ENCODE measurements around the gene CDH19. TPM values are rescaled to one million over a fixed set of nuclear protein-coding genes. Genes with fewer than 3 reads are reported as not detected.
"Not testable (repeated sequence)": the region's sequence is repeated elsewhere in the genome, so short reads cannot be mapped to it uniquely, and the experiment has no call there.

CDH19 gene
- polyA plus RNA-seq, 2 donors = 0.73 to 0.79 TPM

GRCh38 chr18:66506178-66506577 is 97.7 kb downstream of the CDH19 start:
- no peaks in the 10 kb centered on the region for H3K36me3 ChIP-seq (ENCODE audit: control insufficient read depth in 2 of 2, insufficient read depth in 2 of 2, low read length in 1 of 2)
- no peak overlapping the region for H3K4me3 ChIP-seq (ENCODE audit: low read depth in 1 of 2, low read length in 2 of 2)
- no peaks in the 10 kb centered on the region for H3K9me3 ChIP-seq (ENCODE audit: control insufficient read depth in 2 of 2, insufficient read depth in 1 of 2, low read depth in 1 of 2, low read length in 1 of 2)
- H3K4me1 ChIP-seq (ENCODE audit: control insufficient read depth in 2 of 2, insufficient read depth in 2 of 2, low read length in 1 of 2) = no peaks in the 10 kb centered on the region
- WGBS, 2 donors = 89% methylated on average over 1 of the region's 1 CpG
- no peak overlapping the region for H3K27ac ChIP-seq (ENCODE audit: low read depth in 2 of 2, low read length in 1 of 2)
- no peaks in the 10 kb centered on the region for H3K27me3 ChIP-seq (ENCODE audit: control insufficient read depth in 1 of 2, insufficient read depth in 2 of 2, low read length in 2 of 2)

- Histone ChIP-seq H3K36me3 (ENCODE audit: control insufficient read depth in 2 of 2, insufficient read depth in 2 of 2, low read length in 1 of 2) (no peaks in the 10 kb centered on the region), H3K27me3 (ENCODE audit: control insufficient read depth in 1 of 2, insufficient read depth in 2 of 2, low read length in 2 of 2) (no peaks in the 10 kb centered on the region)
- 45 to 70% methylated on average over 6 of the region's 6 CpGs for WGBS, 2 donors
These were observed 106.5 kb downstream of the CDH19 start for GRCh38 chr18:66497351-66497750.

GRCh38 chr18:66495844-66496243 is 108.0 kb downstream of the CDH19 start:
- Histone ChIP-seq H3K4me1 (ENCODE audit: control insufficient read depth in 2 of 2, insufficient read depth in 2 of 2, low read length in 1 of 2) (no peaks in the 10 kb centered on the region), H3K4me3 (ENCODE audit: low read depth in 1 of 2, low read length in 2 of 2) (no peak overlapping the region), H3K9me3 (ENCODE audit: control insufficient read depth in 2 of 2, insufficient read depth in 1 of 2, low read depth in 1 of 2, low read length in 1 of 2) (no peaks in the 10 kb centered on the region), H3K27ac (ENCODE audit: low read depth in 2 of 2, low read length in 1 of 2) (no peak overlapping the region), H3K36me3 (ENCODE audit: control insufficient read depth in 2 of 2, insufficient read depth in 2 of 2, low read length in 1 of 2) (no peaks in the 10 kb centered on the region), H3K27me3 (ENCODE audit: control insufficient read depth in 1 of 2, insufficient read depth in 2 of 2, low read length in 2 of 2) (no peaks in the 10 kb centered on the region)
- WGBS, 2 donors = 38 to 42% methylated on average over 3 of the region's 3 CpGs

More at GRCh38 chr18:66497351-66497750, 106.5 kb downstream of the CDH19 start:
- no peaks in the 10 kb centered on the region for H3K4me1 ChIP-seq (ENCODE audit: control insufficient read depth in 2 of 2, insufficient read depth in 2 of 2, low read length in 1 of 2)
- no peak overlapping the region for H3K4me3 ChIP-seq (ENCODE audit: low read depth in 1 of 2, low read length in 2 of 2)
- H3K9me3 ChIP-seq (ENCODE audit: control insufficient read depth in 2 of 2, insufficient read depth in 1 of 2, low read depth in 1 of 2, low read length in 1 of 2) = no peaks in the 10 kb centered on the region
- H3K27ac ChIP-seq (ENCODE audit: low read depth in 2 of 2, low read length in 1 of 2) = no peak overlapping the region

- Histone ChIP-seq H3K27me3 (ENCODE audit: control insufficient read depth in 1 of 2, insufficient read depth in 2 of 2, low read length in 2 of 2) (no peaks in the 10 kb centered on the region), H3K9me3 (ENCODE audit: control insufficient read depth in 2 of 2, insufficient read depth in 1 of 2, low read depth in 1 of 2, low read length in 1 of 2) (no peaks in the 10 kb centered on the region), H3K27ac (ENCODE audit: low read depth in 2 of 2, low read length in 1 of 2) (no peak overlapping the region), H3K4me1 (ENCODE audit: control insufficient read depth in 2 of 2, insufficient read depth in 2 of 2, low read length in 1 of 2) (no peaks in the 10 kb centered on the region), H3K4me3 (ENCODE audit: low read depth in 1 of 2, low read length in 2 of 2) (no peak overlapping the region), H3K36me3 (ENCODE audit: control insufficient read depth in 2 of 2, insufficient read depth in 2 of 2, low read length in 1 of 2) (no peaks in the 10 kb centered on the region)
- WGBS, 2 donors = 66 to 69% methylated on average over 3 of the region's 3 CpGs
These were observed 130.0 kb downstream of the CDH19 start for GRCh38 chr18:66473882-66474281.

- H3K9me3 ChIP-seq (ENCODE audit: control insufficient read depth in 2 of 2, insufficient read depth in 1 of 2, low read depth in 1 of 2, low read length in 1 of 2); H3K36me3 ChIP-seq (ENCODE audit: control insufficient read depth in 2 of 2, insufficient read depth in 2 of 2, low read length in 1 of 2); H3K27me3 ChIP-seq (ENCODE audit: control insufficient read depth in 1 of 2, insufficient read depth in 2 of 2, low read length in 2 of 2); H3K4me1 ChIP-seq (ENCODE audit: control insufficient read depth in 2 of 2, insufficient read depth in 2 of 2, low read length in 1 of 2); H3K4me3 ChIP-seq (ENCODE audit: low read depth in 1 of 2, low read length in 2 of 2); H3K27ac ChIP-seq (ENCODE audit: low read depth in 2 of 2, low read length in 1 of 2): not testable (repeated sequence)
- 83 to 89% methylated on average over 5 of the region's 5 CpGs for WGBS, 2 donors
These were observed 137.7 kb downstream of the CDH19 start for GRCh38 chr18:66466184-66466583.

GRCh38 chr18:66461344-66461743 is 142.5 kb downstream of the CDH19 start:
- no peak overlapping the region for H3K27ac ChIP-seq (ENCODE audit: low read depth in 2 of 2, low read length in 1 of 2)
- H3K4me1 ChIP-seq (ENCODE audit: control insufficient read depth in 2 of 2, insufficient read depth in 2 of 2, low read length in 1 of 2) = no peaks in the 10 kb centered on the region
- no peaks in the 10 kb centered on the region for H3K36me3 ChIP-seq (ENCODE audit: control insufficient read depth in 2 of 2, insufficient read depth in 2 of 2, low read length in 1 of 2)
- H3K4me3 ChIP-seq (ENCODE audit: low read depth in 1 of 2, low read length in 2 of 2) = no peak overlapping the region
- peaks cover 0 to 2% of the 10 kb centered on the region in 2 donors for H3K9me3 ChIP-seq (ENCODE audit: control insufficient read depth in 2 of 2, insufficient read depth in 1 of 2, low read depth in 1 of 2, low read length in 1 of 2)
- 65 to 66% methylated on average over 3 of the region's 3 CpGs for WGBS, 2 donors
- H3K27me3 ChIP-seq (ENCODE audit: control insufficient read depth in 1 of 2, insufficient read depth in 2 of 2, low read length in 2 of 2) = no peaks in the 10 kb centered on the region

- Histone ChIP-seq H3K36me3 (ENCODE audit: control insufficient read depth in 2 of 2, insufficient read depth in 2 of 2, low read length in 1 of 2) (no peaks in the 10 kb centered on the region), H3K4me1 (ENCODE audit: control insufficient read depth in 2 of 2, insufficient read depth in 2 of 2, low read length in 1 of 2) (no peaks in the 10 kb centered on the region), H3K9me3 (ENCODE audit: control insufficient read depth in 2 of 2, insufficient read depth in 1 of 2, low read depth in 1 of 2, low read length in 1 of 2) (peaks cover 0 to 2% of the 10 kb centered on the region in 2 donors), H3K27ac (ENCODE audit: low read depth in 2 of 2, low read length in 1 of 2) (no peak overlapping the region), H3K4me3 (ENCODE audit: low read depth in 1 of 2, low read length in 2 of 2) (no peak overlapping the region), H3K27me3 (ENCODE audit: control insufficient read depth in 1 of 2, insufficient read depth in 2 of 2, low read length in 2 of 2) (no peaks in the 10 kb centered on the region)
- WGBS, 2 donors = 50 to 52% methylated on average over 1 of the region's 1 CpG
These were observed 146.6 kb downstream of the CDH19 start for GRCh38 chr18:66457245-66457644.
